Vagina (tissue), 2 donors: ENCODE data around the gene AFF3.

Experiments
- POLR2AphosphoS5 ChIP-seq, 2 donors: sonication (generic); formaldehyde crosslinking; IDR thresholded peaks; one replicate each; pipeline ENCODE4 v1.9.0; 2017; ENCODE audit warnings: antibody characterized with exemption in 2 of 2, mild to moderate bottlenecking in 2 of 2, low read depth in 1 of 2; ENCODE audit not compliant: insufficient read depth in 1 of 2
- TF ChIP-seq, protein P1 (sequence below), 3 experiments: fragments of 450-650 bp in 2 of 3; fragments of 200-600 bp in 1 of 3; sonication (generic) in 1 of 3; IDR thresholded peaks; one replicate each; pipeline ENCODE4 v1.5.1; 2017 to 2019; ENCODE audit warnings: antibody characterized with exemption in 3 of 3, mild to moderate bottlenecking in 2 of 3, moderate library complexity in 2 of 3

DNA sequence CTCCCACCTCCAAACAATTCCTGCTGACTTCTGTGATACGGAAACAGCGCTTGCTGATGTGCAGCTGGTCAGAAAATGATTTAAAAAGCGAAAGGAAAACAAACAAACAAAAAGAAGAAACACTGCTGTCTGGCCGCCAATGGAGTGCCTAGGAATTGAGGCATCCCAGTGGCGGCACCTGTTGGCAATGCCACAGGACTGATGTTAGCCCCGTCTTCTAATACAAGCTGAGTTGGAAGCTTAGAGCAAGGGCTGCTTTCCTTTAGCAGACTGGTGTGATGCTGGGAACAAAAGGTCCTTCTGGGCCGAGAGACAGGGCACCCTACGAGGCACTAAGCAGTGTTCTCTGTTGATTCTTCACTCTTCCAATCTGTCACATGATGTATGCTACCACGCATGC, 489.0 kb downstream of the AFF3 start:
- TF ChIP-seq, protein P1, sequence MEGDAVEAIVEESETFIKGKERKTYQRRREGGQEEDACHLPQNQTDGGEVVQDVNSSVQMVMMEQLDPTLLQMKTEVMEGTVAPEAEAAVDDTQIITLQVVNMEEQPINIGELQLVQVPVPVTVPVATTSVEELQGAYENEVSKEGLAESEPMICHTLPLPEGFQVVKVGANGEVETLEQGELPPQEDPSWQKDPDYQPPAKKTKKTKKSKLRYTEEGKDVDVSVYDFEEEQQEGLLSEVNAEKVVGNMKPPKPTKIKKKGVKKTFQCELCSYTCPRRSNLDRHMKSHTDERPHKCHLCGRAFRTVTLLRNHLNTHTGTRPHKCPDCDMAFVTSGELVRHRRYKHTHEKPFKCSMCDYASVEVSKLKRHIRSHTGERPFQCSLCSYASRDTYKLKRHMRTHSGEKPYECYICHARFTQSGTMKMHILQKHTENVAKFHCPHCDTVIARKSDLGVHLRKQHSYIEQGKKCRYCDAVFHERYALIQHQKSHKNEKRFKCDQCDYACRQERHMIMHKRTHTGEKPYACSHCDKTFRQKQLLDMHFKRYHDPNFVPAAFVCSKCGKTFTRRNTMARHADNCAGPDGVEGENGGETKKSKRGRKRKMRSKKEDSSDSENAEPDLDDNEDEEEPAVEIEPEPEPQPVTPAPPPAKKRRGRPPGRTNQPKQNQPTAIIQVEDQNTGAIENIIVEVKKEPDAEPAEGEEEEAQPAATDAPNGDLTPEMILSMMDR (IDR thresholded peaks at IDR 0.05): no peak
- TF ChIP-seq POLR2AphosphoS5 (IDR thresholded peaks at IDR 0.05; ENCODE audit: insufficient read depth in 1 of 2, low read depth in 1 of 2): no peak
